GM18526 (cell line): ENCODE data around the gene GATA1.
A peak's percentile ranks its signal among the peaks of the same experiment; 100 is the strongest.

Source experiments
- POLR2A ChIP-seq: IDR thresholded peaks from 3 replicates; pipeline ENCODE4 v1.6.1; 2011; ENCODE audit not compliant: insufficient read length; ENCODE audit errors: extremely low read depth

The GATA1 gene

GRCh38 chrX:48793935-48794334 is 7.5 kb downstream of the GATA1 start:
- TF ChIP-seq POLR2A = no peak

DNA sequence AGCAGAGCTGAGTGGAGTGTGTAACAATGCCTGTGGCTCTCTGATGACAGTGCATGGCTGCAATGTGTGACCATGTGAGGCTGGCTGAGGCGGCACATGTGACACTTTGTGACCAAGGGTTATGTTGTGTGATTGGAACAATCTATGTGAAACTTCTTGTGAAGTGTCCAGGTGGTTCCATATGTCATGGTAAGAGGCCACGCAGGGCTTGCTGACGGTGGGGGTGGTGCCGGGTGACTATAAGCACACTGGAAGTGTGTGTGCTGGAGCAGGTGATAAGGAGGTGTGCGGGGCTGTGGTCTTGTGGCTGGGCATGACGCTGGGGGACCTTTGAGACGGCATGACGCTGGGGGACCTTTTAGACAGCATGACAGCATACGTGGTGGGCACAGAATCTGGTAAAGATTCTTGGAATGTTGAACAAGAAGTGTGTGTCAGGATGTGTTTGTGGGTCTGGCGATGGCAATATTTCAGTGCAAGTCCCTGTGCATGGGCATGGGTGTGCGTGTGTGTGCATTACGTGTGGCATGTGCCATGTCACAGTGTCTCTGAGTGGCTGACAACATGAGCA is 8.0 kb downstream of the GATA1 start:
- no peak for TF ChIP-seq POLR2A

GRCh38 chrX:48794911-48795515 is 8.6 kb downstream of the GATA1 start:
- TF ChIP-seq POLR2A = no peak

DNA sequence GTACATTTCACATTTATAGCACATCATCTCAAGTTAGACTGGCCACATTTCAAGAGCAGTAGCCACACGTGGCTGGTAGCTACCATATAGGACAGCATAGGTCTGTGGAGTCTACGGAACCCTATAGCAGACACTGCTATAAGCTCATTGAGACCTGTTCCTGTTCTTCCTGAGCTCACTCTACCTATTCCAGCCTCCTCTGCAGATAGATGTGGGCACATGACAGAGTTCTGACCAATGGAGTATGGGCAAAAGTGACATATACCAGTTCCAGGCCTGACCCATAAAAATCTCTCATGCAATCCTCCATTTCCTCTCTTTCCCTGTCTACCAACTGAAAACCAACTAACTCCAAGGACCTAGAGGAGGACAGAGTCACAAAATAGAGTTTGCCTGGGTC is 11.9 kb downstream of the GATA1 start:
- no peak for TF ChIP-seq POLR2A

GRCh38 chrX:48800574-48801279 is 14.3 kb downstream of the GATA1 start:
- TF ChIP-seq POLR2A = no peak

DNA sequence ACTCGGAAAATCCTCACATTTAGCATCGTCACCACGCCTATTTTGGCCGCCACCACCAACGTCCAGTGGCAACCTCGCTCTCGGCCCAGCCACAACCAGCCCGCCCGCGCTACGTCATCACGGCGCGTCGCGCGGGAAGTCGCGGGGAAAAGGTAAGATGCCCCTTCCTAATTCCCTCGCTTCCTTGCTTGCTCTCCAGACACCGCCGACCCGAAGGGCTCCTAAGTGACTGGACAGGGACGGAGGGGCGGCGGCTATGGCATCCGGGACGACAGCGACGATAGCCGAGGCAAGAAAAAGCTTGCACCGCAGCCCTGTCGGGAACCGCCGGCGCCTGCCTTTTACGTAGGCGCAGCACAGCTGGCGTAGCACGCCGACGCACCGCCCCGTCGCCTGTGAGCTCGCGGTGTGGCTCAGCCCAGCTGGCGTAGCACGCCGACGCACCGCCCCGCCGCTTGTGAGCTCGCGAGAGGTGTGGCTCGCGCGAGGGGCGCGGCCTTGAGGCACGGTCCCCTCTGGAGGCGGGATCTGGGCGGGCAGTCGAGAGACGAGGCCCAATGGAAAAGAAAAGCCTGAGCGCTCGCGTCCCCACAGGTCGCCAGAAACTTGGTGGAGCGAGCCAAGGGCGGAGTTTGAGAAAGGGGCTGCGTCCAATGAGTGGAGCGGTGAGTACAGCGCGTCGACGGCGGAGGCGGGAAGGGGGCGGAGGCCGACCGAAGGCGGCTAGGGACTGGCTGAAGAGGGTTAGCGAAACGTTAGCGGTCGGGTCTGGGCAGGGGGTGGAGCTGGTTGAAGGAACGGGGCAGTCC is 15.1 kb downstream of the GATA1 start, which contains the start of gene HDAC6:
HDAC6 (plus strand) TSS at position 788 of the 809 bp plus-strand sequence. CDS start 626 bp downstream, outside the sequence.
- TF ChIP-seq POLR2A = peak; percentile 31

GRCh38 chrX:48802089-48802904 is 15.9 kb downstream of the GATA1 start:
- peak; percentile 62 for TF ChIP-seq POLR2A

DNA sequence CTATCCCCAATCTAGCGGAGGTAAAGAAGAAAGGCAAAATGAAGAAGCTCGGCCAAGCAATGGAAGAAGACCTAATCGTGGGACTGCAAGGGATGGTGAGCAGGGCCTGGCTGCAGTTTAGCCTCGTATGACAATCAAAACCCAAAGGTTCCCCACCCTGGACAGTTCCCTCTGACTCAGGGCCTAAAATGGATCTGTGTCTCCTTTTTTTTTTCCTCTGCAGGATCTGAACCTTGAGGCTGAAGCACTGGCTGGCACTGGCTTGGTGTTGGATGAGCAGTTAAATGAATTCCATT is 16.5 kb downstream of the GATA1 start:
- no peak for TF ChIP-seq POLR2A

- TF ChIP-seq POLR2A = no peak
These were observed 19.7 kb downstream of the GATA1 start for GRCh38 chrX:48806081-48806480.

- no peak for TF ChIP-seq POLR2A
These were observed 27.3 kb downstream of the GATA1 start for GRCh38 chrX:48813644-48814043.

GRCh38 chrX:48814722-48815121 is 28.3 kb downstream of the GATA1 start:
- no peak for TF ChIP-seq POLR2A

DNA sequence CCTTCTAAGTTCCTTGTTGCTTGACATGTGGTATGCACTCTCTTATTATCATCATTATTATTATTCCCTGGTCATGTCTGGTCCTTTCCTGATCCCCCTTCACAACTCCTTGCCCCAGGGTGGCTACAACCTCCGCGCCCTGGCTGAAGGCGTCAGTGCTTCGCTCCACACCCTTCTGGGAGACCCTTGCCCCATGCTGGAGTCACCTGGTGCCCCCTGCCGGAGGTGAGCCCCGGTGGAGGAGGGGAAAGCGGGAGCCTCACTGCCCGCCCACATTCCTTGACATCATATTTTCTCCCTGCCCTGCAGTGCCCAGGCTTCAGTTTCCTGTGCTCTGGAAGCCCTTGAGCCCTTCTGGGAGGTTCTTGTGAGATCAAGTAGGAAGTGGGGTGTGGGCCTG is 28.9 kb downstream of the GATA1 start:
- no peak for TF ChIP-seq POLR2A

DNA sequence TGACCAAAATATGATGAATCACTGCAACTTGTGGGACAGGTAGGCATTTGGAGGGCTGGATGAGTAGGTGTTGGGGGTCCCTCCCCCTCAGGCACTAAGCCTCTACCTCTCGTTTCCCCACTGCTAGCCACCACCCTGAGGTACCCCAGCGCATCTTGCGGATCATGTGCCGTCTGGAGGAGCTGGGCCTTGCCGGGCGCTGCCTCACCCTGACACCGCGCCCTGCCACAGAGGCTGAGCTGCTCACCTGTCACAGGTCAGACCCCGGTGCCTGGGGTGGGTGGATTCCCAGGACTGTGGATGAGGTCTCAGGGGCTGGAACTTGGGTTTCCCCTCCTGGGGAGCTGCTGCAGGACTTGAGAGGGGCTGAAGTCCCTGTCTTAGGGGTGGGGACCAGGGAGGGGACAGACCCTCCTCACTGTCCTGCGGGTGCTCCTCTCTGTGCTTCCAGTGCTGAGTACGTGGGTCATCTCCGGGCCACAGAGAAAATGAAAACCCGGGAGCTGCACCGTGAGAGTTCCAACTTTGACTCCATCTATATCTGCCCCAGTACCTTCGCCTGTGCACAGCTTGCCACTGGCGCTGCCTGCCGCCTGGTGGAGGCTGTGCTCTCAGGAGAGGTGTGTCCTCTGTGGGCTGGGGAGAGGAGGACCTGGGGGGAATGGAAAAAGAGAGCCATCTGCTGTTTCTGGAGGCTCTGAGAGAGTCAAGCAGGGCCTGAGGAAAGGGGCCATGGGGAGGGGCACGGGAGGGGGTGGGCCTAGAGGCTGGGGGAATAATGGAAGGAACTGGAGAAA is 29.8 kb downstream of the GATA1 start:
- no peak for TF ChIP-seq POLR2A

DNA sequence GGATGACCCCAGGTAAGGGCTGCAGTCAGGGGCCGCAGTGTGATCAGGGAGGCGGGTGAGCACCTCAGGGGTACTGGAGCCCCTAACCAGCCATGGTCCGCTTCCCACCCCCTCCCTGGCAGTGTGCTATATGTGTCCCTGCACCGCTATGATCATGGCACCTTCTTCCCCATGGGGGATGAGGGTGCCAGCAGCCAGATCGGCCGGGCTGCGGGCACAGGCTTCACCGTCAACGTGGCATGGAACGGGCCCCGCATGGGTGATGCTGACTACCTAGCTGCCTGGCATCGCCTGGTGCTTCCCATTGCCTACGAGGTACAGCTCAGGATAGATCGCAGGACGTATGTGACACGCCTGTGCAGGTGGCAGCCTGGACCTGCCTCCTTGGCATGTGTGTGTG is 31.7 kb downstream of the GATA1 start:
- no peak for TF ChIP-seq POLR2A
